ENCODE results near the gene MYH15.

The MYH15 gene

GRCh38 chr3:108510496-108510895 lies at the start of gene MYH15:
MYH15 (minus strand) TSS chr3:108510596; CDS start chr3:108510530, 66 bp downstream.
- Histone ChIP-seq H3K9me3 (ENCODE audit: control insufficient read depth in 1 of 2, low read length in 2 of 2) (no peaks in the 10 kb centered on the region), H3K27ac (ENCODE audit: low read depth, low read length) (no peak within 1 kb of the TSS), H3K4me1 (ENCODE audit: control insufficient read depth in 1 of 2, insufficient read depth in 2 of 2, low read length in 2 of 2) (no peaks in the 10 kb centered on the region), H3K4me3 (ENCODE audit: low read depth in 1 of 2, low read length in 2 of 2) (no peak within 1 kb of the TSS), H3K27me3 (ENCODE audit: control insufficient read depth in 1 of 2, insufficient read depth in 2 of 2, low read length in 2 of 2) (peaks cover 0 to under 1% of the 10 kb centered on the region in 2 donors), H3K9ac (ENCODE audit: low read depth in 1 of 2, low read length in 2 of 2) (no peak within 1 kb of the TSS), H3K36me3 (ENCODE audit: control insufficient read depth in 1 of 2, insufficient read depth in 2 of 2, low read length in 2 of 2) (no peaks in the 10 kb centered on the region)

GRCh38 chr3:108555966-108556581 lies 45.7 kb upstream of the MYH15 start:
- H3K27me3 ChIP-seq (ENCODE audit: control insufficient read depth in 1 of 2, insufficient read depth in 2 of 2, low read length in 2 of 2): no peaks in the 10 kb centered on the region
- no peak overlapping the region for H3K4me3 ChIP-seq (ENCODE audit: low read depth in 1 of 2, low read length in 2 of 2)
- H3K9me3 ChIP-seq (ENCODE audit: control insufficient read depth in 1 of 2, low read length in 2 of 2): no peaks in the 10 kb centered on the region
- no peaks in the 10 kb centered on the region for H3K4me1 ChIP-seq (ENCODE audit: control insufficient read depth in 1 of 2, insufficient read depth in 2 of 2, low read length in 2 of 2)
- no peak overlapping the region for H3K9ac ChIP-seq (ENCODE audit: low read depth in 1 of 2, low read length in 2 of 2)
- H3K27ac ChIP-seq (ENCODE audit: low read depth, low read length): no peak overlapping the region
- H3K36me3 ChIP-seq (ENCODE audit: control insufficient read depth in 1 of 2, insufficient read depth in 2 of 2, low read length in 2 of 2): peaks cover 5% of the 10 kb centered on the region in 2 donors

DNA sequence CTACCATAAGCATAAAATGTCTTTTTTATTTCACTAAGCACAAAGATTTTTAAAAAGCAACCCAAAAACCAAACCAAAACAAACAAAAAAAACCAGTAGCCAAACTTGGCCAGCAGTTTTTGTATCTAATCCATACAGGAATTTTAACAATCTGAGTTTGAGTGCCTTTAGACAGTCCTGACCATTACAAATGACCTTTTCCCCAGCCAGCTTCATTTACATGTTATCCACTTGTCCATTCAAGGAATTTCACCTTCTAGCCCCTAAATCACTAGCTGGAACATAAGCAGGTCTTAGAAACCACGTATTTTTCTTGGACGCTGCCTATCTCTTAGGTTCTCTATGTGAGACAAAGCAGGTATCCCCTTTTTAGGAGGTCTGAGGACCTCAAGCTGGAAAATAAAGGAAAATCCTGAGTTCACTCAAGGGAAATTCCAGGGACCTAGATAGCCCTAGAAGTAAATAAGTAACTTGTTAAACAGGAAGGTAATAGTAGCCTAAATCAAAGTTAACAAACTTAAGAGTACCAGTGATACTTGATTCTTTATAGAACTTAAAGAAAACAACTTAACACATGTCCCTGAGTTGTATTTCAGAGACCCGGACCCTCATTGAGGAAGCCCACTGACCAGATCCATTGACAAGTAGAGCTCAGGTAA lies 44.6 kb upstream of the MYH15 start:
- Histone ChIP-seq H3K27ac (ENCODE audit: low read depth, low read length) (no peak overlapping the region), H3K36me3 (ENCODE audit: control insufficient read depth in 1 of 2, insufficient read depth in 2 of 2, low read length in 2 of 2) (peaks cover 5% of the 10 kb centered on the region in 2 donors)

GRCh38 chr3:108554229-108554628 lies 43.8 kb upstream of the MYH15 start:
- no peaks in the 10 kb centered on the region for H3K27me3 ChIP-seq (ENCODE audit: control insufficient read depth in 1 of 2, insufficient read depth in 2 of 2, low read length in 2 of 2)
- no peak overlapping the region for H3K4me3 ChIP-seq (ENCODE audit: low read depth in 1 of 2, low read length in 2 of 2)
- H3K9ac ChIP-seq (ENCODE audit: low read depth in 1 of 2, low read length in 2 of 2): no peak overlapping the region
- H3K9me3 ChIP-seq (ENCODE audit: control insufficient read depth in 1 of 2, low read length in 2 of 2): no peaks in the 10 kb centered on the region
- no peak overlapping the region for H3K27ac ChIP-seq (ENCODE audit: low read depth, low read length)
- H3K4me1 ChIP-seq (ENCODE audit: control insufficient read depth in 1 of 2, insufficient read depth in 2 of 2, low read length in 2 of 2): no peaks in the 10 kb centered on the region
- H3K36me3 ChIP-seq (ENCODE audit: control insufficient read depth in 1 of 2, insufficient read depth in 2 of 2, low read length in 2 of 2): peaks cover 5% of the 10 kb centered on the region in 2 donors

More for the DNA sequence above, 44.6 kb upstream of the MYH15 start:
- no peaks in the 10 kb centered on the region for H3K9me3 ChIP-seq (ENCODE audit: control insufficient read depth in 1 of 2, low read length in 2 of 2)
- H3K9ac ChIP-seq (ENCODE audit: low read depth in 1 of 2, low read length in 2 of 2): no peak overlapping the region
- H3K4me3 ChIP-seq (ENCODE audit: low read depth in 1 of 2, low read length in 2 of 2): no peak overlapping the region
- no peaks in the 10 kb centered on the region for H3K4me1 ChIP-seq (ENCODE audit: control insufficient read depth in 1 of 2, insufficient read depth in 2 of 2, low read length in 2 of 2)
- no peaks in the 10 kb centered on the region for H3K27me3 ChIP-seq (ENCODE audit: control insufficient read depth in 1 of 2, insufficient read depth in 2 of 2, low read length in 2 of 2)

- H3K27me3 ChIP-seq (ENCODE audit: control insufficient read depth in 1 of 2, insufficient read depth in 2 of 2, low read length in 2 of 2): no peaks in the 10 kb centered on the region
- H3K36me3 ChIP-seq (ENCODE audit: control insufficient read depth in 1 of 2, insufficient read depth in 2 of 2, low read length in 2 of 2): no peaks in the 10 kb centered on the region
- H3K4me1 ChIP-seq (ENCODE audit: control insufficient read depth in 1 of 2, insufficient read depth in 2 of 2, low read length in 2 of 2): no peaks in the 10 kb centered on the region
- H3K27ac ChIP-seq (ENCODE audit: low read depth, low read length): no peak overlapping the region
- no peak overlapping the region for H3K4me3 ChIP-seq (ENCODE audit: low read depth in 1 of 2, low read length in 2 of 2)
- H3K9me3 ChIP-seq (ENCODE audit: control insufficient read depth in 1 of 2, low read length in 2 of 2): no peaks in the 10 kb centered on the region
- no peak overlapping the region for H3K9ac ChIP-seq (ENCODE audit: low read depth in 1 of 2, low read length in 2 of 2)
Measured at GRCh38 chr3:108552267-108553159, 42.1 kb upstream of the MYH15 start.

DNA sequence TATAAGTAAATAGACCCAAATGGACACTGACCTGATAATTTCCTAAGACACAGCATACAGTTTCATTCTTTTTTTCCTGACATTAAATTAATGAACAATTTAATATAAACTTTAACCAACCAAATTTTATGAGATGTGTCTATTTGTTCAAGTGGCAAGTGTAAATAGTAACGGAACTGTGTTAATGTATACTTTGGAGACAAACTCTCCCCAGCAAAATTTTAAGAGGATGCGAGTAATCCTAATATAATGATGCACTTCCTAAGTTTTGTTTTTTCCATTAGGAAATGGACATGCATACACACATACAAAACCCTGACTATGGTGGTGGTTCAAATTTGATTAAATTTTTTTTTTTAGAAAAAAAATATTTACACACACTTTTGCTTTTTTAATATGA lies 38.5 kb upstream of the MYH15 start:
- H3K9me3 ChIP-seq (ENCODE audit: control insufficient read depth in 1 of 2, low read length in 2 of 2): no peaks in the 10 kb centered on the region
- H3K36me3 ChIP-seq (ENCODE audit: control insufficient read depth in 1 of 2, insufficient read depth in 2 of 2, low read length in 2 of 2): peaks cover 0 to under 1% of the 10 kb centered on the region in 2 donors
- H3K27ac ChIP-seq (ENCODE audit: low read depth, low read length): no peak overlapping the region
- H3K4me3 ChIP-seq (ENCODE audit: low read depth in 1 of 2, low read length in 2 of 2): no peak overlapping the region
- no peaks in the 10 kb centered on the region for H3K27me3 ChIP-seq (ENCODE audit: control insufficient read depth in 1 of 2, insufficient read depth in 2 of 2, low read length in 2 of 2)
- H3K4me1 ChIP-seq (ENCODE audit: control insufficient read depth in 1 of 2, insufficient read depth in 2 of 2, low read length in 2 of 2): peaks cover 0 to 9% of the 10 kb centered on the region in 2 donors
- no peak overlapping the region for H3K9ac ChIP-seq (ENCODE audit: low read depth in 1 of 2, low read length in 2 of 2)

GRCh38 chr3:108548304-108548703 lies 37.9 kb upstream of the MYH15 start:
- H3K4me1 ChIP-seq (ENCODE audit: control insufficient read depth in 1 of 2, insufficient read depth in 2 of 2, low read length in 2 of 2): peaks cover 0 to 9% of the 10 kb centered on the region in 2 donors
- H3K9me3 ChIP-seq (ENCODE audit: control insufficient read depth in 1 of 2, low read length in 2 of 2): no peaks in the 10 kb centered on the region
- no peak overlapping the region for H3K4me3 ChIP-seq (ENCODE audit: low read depth in 1 of 2, low read length in 2 of 2)
- no peak overlapping the region for H3K9ac ChIP-seq (ENCODE audit: low read depth in 1 of 2, low read length in 2 of 2)
- H3K36me3 ChIP-seq (ENCODE audit: control insufficient read depth in 1 of 2, insufficient read depth in 2 of 2, low read length in 2 of 2): peaks cover 0 to 6% of the 10 kb centered on the region in 2 donors
- H3K27me3 ChIP-seq (ENCODE audit: control insufficient read depth in 1 of 2, insufficient read depth in 2 of 2, low read length in 2 of 2): no peaks in the 10 kb centered on the region
- H3K27ac ChIP-seq (ENCODE audit: low read depth, low read length): no peak overlapping the region

DNA sequence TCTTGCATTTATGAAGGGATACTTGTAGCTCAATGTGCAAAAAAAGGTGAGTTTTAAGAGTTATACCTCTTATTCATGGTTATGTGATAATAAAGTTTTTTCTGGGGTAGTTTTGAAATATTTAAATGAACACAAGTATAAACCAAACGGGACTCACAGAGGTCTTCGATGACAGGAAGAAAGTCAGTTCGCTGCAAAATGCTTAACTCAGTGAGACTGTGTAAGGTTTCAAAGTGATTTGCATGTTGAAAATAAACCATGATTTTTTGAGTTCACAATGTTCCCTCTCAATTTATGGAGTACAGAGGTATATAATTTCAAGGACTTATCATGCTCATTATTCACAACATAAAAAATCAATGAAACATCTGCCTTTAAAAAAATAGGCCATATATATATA lies 36.3 kb upstream of the MYH15 start:
- Histone ChIP-seq H3K36me3 (ENCODE audit: control insufficient read depth in 1 of 2, insufficient read depth in 2 of 2, low read length in 2 of 2) (peaks cover 0 to 7% of the 10 kb centered on the region in 2 donors), H3K9me3 (ENCODE audit: control insufficient read depth in 1 of 2, low read length in 2 of 2) (no peaks in the 10 kb centered on the region), H3K4me1 (ENCODE audit: control insufficient read depth in 1 of 2, insufficient read depth in 2 of 2, low read length in 2 of 2) (peaks cover 0 to 9% of the 10 kb centered on the region in 2 donors), H3K27ac (ENCODE audit: low read depth, low read length) (no peak overlapping the region), H3K27me3 (ENCODE audit: control insufficient read depth in 1 of 2, insufficient read depth in 2 of 2, low read length in 2 of 2) (no peaks in the 10 kb centered on the region), H3K4me3 (ENCODE audit: low read depth in 1 of 2, low read length in 2 of 2) (peak overlapping the region; percentile 16 to 25), H3K9ac (ENCODE audit: low read depth in 1 of 2, low read length in 2 of 2) (peak overlapping the region in 1 of 2 donors; percentile 6)

DNA sequence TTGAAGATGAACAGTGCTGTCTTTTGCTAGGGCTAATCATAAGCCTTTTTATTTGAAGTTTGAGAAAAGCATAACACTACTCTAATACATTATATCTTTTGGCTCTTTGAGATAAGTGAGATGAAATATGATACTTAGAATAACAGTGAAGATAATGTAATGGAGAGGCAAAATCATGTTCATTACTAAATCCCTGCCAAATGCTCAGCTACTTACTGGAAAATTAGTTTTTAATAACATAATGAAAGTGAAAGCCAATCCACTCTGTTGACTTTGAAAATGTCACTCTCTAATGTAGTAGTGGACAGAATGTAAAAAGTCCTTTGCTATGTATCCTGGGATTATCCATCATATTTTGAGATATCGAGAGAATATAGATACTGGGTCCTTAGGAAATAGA lies 35.9 kb upstream of the MYH15 start:
- no peak overlapping the region for H3K27ac ChIP-seq (ENCODE audit: low read depth, low read length)
- no peaks in the 10 kb centered on the region for H3K27me3 ChIP-seq (ENCODE audit: control insufficient read depth in 1 of 2, insufficient read depth in 2 of 2, low read length in 2 of 2)
- H3K4me1 ChIP-seq (ENCODE audit: control insufficient read depth in 1 of 2, insufficient read depth in 2 of 2, low read length in 2 of 2): peaks cover 0 to 9% of the 10 kb centered on the region in 2 donors
- H3K9ac ChIP-seq (ENCODE audit: low read depth in 1 of 2, low read length in 2 of 2): peak overlapping the region in 1 of 2 donors; percentile 6
- H3K36me3 ChIP-seq (ENCODE audit: control insufficient read depth in 1 of 2, insufficient read depth in 2 of 2, low read length in 2 of 2): peaks cover 0 to 7% of the 10 kb centered on the region in 2 donors
- H3K4me3 ChIP-seq (ENCODE audit: low read depth in 1 of 2, low read length in 2 of 2): peak overlapping the region; percentile 16 to 25
- no peaks in the 10 kb centered on the region for H3K9me3 ChIP-seq (ENCODE audit: control insufficient read depth in 1 of 2, low read length in 2 of 2)

DNA sequence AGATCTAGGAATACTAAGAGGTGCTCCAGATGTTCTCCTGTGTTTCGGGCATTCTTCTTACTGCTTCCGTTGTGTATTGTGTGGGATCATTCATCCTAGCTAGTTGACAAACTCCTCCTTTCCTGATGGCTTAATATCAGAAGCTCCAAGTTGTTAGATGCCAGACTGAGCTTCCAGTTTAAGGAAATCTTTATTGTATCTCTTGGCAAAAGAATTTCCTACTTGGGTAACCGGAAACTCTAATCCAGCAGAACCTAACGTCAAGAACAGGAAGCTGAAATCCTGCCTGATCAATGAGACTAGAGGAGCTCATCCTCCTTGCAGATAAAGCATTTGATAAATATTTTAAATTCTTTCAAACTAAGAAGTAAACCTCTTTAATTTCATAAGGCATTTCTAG lies 27.7 kb upstream of the MYH15 start:
- no peak overlapping the region for H3K27ac ChIP-seq (ENCODE audit: low read depth, low read length)
- H3K27me3 ChIP-seq (ENCODE audit: control insufficient read depth in 1 of 2, insufficient read depth in 2 of 2, low read length in 2 of 2): no peaks in the 10 kb centered on the region
- H3K4me3 ChIP-seq (ENCODE audit: low read depth in 1 of 2, low read length in 2 of 2): no peak overlapping the region
- H3K9ac ChIP-seq (ENCODE audit: low read depth in 1 of 2, low read length in 2 of 2): no peak overlapping the region
- no peaks in the 10 kb centered on the region for H3K36me3 ChIP-seq (ENCODE audit: control insufficient read depth in 1 of 2, insufficient read depth in 2 of 2, low read length in 2 of 2)
- no peaks in the 10 kb centered on the region for H3K9me3 ChIP-seq (ENCODE audit: control insufficient read depth in 1 of 2, low read length in 2 of 2)
- no peaks in the 10 kb centered on the region for H3K4me1 ChIP-seq (ENCODE audit: control insufficient read depth in 1 of 2, insufficient read depth in 2 of 2, low read length in 2 of 2)

Measured in duodenal mucosa (tissue), 2 donors.